Left renal cortex interstitium (tissue), 4 donors: Measurements from ENCODE around the gene FANCL. TPM values are rescaled to one million over a fixed set of nuclear protein-coding genes. Genes with fewer than 3 reads are reported as not detected.
"Not testable (repeated sequence)": the region's sequence is repeated elsewhere in the genome, so short reads cannot be mapped to it uniquely, and the experiment has no call there.

Experiments
- DNase-seq, 4 donors: peaks; one replicate each; pipeline ENCODE4 v3.0.0-alpha.2; 2013; ENCODE audit warnings: low read depth in 4 of 4, low spot score in 2 of 4, missing footprints in 1 of 4
- polyA plus RNA-seq, 4 donors: library from polyadenylated mRNA; unstranded; fragments of 120-200 nt; gene quantifications; one replicate each; pipeline ENCODE4 v1.2.1, GENCODE V29; 2013; ENCODE audit not compliant: insufficient read length in 4 of 4

The FANCL gene
- polyA plus RNA-seq, 4 donors: 45.6 to 67.8 (median 52.8) TPM

GRCh38 chr2:58155160-58155778, 85.9 kb downstream of the FANCL start:
- no peak for DNase-seq

- no peak for DNase-seq
Measured at GRCh38 chr2:58146707-58147106, 94.4 kb downstream of the FANCL start.

- not testable (repeated sequence) for DNase-seq
Measured at GRCh38 chr2:58145769-58146168, 95.4 kb downstream of the FANCL start.

- no peak for DNase-seq
Measured at GRCh38 chr2:58140508-58141072, 100.5 kb downstream of the FANCL start.

GRCh38 chr2:58138396-58139030, 102.6 kb downstream of the FANCL start:
- no peak for DNase-seq

GRCh38 chr2:58137856-58138255, 103.3 kb downstream of the FANCL start:
- DNase-seq: no peak

GRCh38 chr2:58137221-58137620, 103.9 kb downstream of the FANCL start:
- no peak for DNase-seq

- DNase-seq: no peak
Measured at GRCh38 chr2:58135861-58136260, 105.3 kb downstream of the FANCL start.

- no peak for DNase-seq
Measured at GRCh38 chr2:58133395-58133794, 107.7 kb downstream of the FANCL start.

- peak; percentile 34 to 50 (median 44) for DNase-seq
Measured at GRCh38 chr2:58131191-58132011, 109.7 kb downstream of the FANCL start.

GRCh38 chr2:58130238-58130637, 110.9 kb downstream of the FANCL start:
- no peak for DNase-seq

GRCh38 chr2:58127111-58127510, 114.0 kb downstream of the FANCL start:
- DNase-seq: no peak

- DNase-seq: no peak
Measured at GRCh38 chr2:58122540-58122939, 118.6 kb downstream of the FANCL start.

GRCh38 chr2:58122040-58122439, 119.1 kb downstream of the FANCL start:
- no peak for DNase-seq

- DNase-seq: no peak
Measured at GRCh38 chr2:58120626-58121229, 120.4 kb downstream of the FANCL start.

- DNase-seq: not testable (repeated sequence)
Measured at GRCh38 chr2:58113563-58113962, 127.6 kb downstream of the FANCL start.

GRCh38 chr2:58110765-58111164, 130.4 kb downstream of the FANCL start:
- DNase-seq: no peak

GRCh38 chr2:58109481-58109880, 131.6 kb downstream of the FANCL start:
- no peak for DNase-seq
